Left kidney (tissue), 2 donors: ENCODE results near the gene ACOT11. TPM values are rescaled to one million over a fixed set of nuclear protein-coding genes. Genes with fewer than 3 reads are reported as not detected.
"Not testable (repeated sequence)": the region's sequence is repeated elsewhere in the genome, so short reads cannot be mapped to it uniquely, and the experiment has no call there.

Experiments
- DNase-seq: peaks from one replicate; pipeline ENCODE4 v3.0.0-alpha.2; 2013
- polyA plus RNA-seq: library from polyadenylated mRNA; unstranded; fragments of 120-200 nt; gene quantifications from one replicate; pipeline ENCODE4 v1.2.1, GENCODE V29; 2013; ENCODE audit not compliant: insufficient read length

ACOT11 gene
- polyA plus RNA-seq, 1 donor = 13.6 TPM

DNA sequence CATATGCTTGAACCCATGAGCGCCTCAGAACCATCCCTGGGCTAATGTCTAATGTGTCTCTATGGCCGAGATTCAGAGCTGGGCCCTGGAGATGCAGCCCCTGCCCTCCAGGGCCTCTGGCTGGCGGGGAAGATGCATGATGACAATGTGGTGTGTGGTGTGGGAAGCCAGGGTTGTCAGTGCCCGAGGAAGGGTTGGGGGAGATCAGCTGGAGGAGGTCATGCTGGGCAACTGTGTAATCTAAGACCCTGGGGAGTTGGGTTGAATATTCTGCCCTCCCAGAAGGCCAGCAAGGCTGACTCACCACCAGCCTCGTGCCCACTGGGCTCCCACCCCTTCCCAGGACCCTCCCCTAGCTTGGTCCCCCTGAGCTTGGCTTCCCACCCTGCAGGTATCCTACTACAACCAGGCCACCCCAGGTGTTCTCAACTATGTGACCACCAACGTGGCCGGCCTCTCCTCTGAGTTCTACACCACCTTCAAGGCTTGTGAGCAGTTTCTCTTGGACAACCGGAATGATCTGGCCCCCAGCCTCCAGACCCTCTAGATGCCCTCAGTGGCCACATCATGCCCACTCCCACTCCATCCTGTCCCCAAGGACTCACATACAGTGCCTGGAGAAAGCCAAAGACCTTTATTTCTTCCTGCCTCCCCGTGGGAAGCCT is 60.7 kb downstream of the ACOT11 start:
- no peak for DNase-seq

DNA sequence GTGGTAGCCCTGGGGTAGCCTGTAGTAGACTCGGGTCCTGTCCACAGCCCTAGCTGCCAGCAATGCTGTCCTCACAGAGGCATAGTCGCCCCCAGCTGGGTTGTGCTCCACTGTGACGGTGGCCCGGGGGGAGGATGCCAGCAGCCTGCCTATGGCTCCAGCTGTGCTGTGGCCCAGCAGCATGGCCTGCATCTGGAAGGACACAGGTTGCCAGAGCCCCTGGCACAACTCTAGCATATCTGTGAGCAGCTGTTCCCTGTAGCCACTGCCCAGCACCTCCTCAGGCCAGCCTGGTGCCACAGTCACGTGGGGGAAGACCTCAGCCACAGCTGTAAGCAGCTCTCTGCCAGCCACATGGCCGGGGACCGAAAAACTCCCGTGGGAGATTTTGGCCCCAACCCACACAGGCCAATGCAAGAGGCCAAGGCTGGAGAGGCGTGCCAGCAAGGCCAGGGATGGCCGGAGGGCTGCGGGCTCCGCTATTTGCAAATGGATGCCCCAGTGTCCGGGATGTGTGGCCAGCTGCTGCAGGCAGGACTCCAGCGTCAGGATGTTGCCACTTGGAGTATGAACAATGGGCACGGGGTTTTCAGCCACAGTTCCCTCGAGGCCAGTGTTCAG is 61.4 kb downstream of the ACOT11 start:
- DNase-seq = no peak

DNA sequence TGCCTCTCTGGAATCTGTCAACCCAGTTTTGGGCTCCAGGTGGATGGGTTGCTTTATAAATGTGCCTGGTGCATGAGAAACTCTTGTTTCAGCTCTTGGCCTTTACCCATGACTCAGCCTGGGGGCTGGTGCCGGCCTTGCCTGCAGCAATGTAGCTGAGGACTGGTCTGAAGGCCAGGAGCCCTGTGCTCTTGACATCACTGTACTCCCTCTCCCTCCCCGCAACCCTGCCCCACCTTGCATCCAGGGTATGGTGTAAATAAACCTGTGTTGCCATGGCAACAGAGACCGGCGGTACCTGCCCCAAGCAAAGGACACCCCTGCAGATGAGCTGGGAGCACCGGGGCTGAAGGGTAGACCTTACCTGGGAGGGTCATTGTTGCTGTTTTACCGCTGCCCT is 62.0 kb downstream of the ACOT11 start:
- DNase-seq = no peak

DNA sequence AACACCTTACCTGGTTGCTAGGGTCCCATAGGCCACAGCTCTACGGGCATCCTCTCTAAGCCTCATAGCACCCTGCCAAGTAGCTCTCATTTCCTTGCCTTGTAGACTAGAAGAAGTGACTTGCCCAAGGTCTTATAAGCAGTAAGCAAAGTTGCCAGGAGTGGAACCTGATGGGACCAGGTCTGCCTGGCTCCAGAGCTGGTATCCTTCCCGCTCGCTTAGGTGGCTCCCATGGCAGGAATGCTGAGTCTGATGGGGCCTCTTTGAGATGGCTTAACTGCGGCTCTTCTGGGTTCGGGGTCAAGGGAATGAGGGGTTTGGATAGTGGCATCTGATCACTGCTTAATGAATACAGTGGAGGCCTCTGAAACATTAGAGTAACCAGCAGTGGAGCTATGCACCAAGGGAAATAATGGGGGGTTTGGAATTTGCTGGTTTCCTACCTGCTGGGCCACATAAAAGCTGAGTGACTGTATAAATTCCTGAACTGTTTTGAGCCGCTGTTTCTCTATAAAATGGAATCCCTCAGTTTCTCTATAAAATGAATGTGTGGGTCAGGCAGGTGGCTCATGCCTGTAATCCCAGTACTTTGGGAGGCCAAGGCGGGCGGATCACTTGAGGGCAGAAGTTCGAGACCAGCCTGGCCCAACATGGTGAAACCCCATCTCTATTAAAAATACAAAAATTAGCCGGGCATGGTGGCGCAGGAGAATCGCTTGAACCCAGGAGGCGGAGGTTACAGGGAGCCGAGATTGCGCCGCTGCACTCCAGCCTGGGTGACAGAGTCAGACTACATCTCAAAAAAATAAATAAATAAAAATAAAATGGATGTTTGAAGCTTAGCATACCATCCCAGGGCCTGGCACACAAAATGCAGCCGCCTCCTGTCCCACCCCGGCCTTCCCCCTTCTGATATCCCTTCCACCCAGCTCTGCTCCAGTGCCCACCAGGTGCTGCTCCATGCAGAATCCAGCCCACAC is 62.9 kb downstream of the ACOT11 start:
- DNase-seq = no peak

DNA sequence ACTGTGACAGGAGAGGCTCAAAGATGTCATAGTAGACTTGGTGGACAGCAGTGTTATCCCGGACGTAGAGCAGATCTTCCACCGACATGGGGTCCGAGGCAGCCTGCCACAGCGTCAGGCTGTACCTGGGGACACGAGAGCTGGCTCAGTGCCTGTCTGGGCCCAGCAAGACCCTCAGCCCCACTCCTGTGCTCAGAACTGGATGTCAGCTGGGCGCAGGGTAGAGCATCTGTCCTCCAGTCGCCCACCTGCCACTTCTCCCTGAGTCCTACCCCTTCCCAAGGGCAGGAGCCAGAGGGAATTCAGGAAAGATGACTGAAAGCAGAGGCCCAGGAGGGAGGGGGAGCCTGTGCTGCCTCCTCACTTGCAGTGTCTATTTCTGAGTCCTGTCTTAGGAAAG is 63.6 kb downstream of the ACOT11 start:
- DNase-seq = no peak

DNA sequence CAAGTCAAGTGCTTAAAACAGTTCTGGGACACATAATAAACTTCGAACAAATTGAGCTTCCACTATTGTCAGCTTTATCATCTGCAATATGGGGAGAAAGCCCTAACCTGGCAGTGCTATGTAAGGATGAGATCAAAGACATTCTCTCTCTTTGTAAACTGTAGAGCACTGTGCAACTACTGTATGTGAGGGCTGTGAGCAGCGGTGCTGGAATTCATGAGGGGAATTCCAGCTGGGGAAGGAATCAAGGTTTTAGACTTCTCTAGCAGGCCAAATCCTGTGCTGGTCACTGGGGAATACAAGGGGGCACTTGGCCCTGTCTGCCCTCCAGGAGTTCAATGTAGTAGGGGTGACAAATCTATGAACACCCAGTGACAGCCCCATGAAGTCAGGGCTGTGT is 66.0 kb downstream of the ACOT11 start:
- DNase-seq = no peak

DNA sequence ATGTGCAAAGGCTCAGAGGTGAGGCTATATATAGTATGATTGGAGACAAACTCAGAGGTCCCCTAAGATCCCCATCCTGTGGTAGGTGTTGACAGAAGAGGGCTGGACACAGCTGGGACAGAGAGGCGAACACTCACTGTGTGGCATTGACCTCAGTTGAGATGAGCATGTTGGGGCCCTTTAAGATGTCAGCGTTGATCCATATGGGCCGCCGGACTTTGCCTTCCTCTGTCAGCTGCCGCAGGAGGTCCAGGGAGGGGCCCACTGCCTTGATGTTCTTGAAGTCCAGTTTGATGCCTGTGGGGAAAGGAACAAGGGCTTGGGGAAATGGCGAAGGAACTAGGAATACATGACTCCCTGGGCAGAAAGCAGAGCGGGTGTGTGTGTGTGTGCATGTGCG is 66.5 kb downstream of the ACOT11 start:
- no peak for DNase-seq

DNA sequence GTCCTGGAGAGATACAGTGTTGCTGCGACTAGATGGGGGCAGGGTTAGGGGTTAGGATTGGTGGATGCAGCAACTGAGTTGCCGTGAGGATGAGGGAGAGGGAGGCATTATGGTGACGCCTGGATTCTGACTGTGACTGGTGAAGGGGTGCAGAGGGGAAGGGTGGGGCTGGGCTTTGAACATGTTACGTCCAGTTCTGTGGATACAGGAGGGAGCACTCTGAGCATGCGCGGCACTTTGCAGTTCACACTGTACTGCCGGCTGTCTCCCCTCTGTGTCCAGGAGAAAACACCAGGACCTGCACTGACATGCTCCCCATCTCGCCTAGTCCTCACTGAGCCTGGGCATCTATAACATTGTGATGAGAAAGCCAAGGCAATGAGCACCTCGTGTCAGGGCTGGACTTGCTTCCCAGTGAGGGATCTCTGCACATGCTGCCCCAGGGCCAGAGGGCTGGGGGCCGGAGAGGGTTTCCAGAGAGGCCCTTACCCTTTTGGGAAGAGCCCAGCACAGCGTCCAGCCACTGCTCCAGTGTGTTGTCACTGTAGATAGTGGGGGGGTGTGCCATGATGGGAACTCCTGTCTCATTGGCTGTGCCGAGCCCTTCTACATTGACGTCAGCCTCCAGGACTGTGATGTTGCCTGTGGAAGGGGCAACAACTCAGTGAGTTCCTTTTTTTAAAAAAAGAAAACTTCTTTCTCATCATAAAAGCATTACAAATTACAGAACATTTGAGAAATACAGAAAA is 67.7 kb downstream of the ACOT11 start:
- no peak for DNase-seq

DNA sequence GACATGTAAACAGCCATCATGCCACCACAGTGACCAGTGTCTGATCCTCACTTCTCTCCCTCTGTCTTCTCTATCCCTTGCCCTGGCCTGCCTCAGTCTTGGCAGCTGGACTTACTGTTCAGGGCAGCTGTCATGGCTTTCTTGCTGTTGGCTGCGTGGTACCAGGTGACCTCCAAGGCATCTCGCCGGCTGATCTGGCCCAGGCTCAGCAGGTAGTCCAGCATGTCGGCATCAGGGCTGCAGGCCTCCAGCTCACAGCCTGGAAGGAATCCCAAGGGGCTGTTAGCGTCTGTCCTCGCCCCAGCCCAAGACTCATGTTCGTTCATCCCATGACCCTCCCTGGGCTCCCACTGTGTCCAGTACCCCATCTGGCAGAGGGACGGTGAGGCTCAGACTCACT is 71.7 kb downstream of the ACOT11 start:
- no peak for DNase-seq

DNA sequence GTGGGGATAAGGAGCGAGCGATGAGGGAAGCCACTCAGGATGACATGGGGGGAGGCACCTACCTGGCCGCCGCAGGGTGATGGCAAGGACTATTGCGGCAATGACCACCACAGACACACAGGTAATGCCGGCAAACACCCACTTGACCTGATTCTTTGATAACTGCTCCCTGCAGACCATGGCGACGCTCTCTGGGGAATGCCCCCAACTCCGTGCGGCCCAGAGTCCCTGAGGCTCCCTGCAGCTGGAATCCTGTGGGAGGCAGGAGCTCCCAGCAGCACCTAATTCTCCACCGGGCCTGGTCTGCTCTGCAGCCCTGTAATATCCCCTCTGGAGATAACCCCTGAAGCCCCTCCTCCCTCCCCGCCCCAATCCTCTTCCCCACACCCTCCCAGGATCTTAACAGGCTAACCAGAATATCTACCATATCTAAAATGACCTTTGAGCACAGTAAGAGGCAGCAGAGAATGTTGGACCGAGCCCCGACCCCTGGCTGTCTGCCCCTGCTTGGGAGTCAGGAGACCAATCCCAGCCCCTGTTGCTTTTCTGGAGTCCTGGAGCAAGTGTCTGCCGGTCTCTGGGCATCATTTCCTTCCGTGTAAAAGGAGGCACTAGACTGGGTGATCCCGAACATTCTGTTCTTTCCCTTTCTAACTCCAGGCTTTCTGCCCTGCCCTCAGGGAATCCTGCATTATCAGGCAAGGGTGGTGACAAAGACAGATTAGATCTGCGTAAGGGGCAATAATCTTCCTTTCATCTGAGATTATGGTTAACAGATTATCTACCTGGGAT is 75.4 kb downstream of the ACOT11 start, which contains the start of gene FAM151A:
TSS of gene FAM151A (minus strand) at position 310 of the 792 bp plus-strand sequence. CDS start at position 180, 130 bp downstream.
- DNase-seq = no peak

DNA sequence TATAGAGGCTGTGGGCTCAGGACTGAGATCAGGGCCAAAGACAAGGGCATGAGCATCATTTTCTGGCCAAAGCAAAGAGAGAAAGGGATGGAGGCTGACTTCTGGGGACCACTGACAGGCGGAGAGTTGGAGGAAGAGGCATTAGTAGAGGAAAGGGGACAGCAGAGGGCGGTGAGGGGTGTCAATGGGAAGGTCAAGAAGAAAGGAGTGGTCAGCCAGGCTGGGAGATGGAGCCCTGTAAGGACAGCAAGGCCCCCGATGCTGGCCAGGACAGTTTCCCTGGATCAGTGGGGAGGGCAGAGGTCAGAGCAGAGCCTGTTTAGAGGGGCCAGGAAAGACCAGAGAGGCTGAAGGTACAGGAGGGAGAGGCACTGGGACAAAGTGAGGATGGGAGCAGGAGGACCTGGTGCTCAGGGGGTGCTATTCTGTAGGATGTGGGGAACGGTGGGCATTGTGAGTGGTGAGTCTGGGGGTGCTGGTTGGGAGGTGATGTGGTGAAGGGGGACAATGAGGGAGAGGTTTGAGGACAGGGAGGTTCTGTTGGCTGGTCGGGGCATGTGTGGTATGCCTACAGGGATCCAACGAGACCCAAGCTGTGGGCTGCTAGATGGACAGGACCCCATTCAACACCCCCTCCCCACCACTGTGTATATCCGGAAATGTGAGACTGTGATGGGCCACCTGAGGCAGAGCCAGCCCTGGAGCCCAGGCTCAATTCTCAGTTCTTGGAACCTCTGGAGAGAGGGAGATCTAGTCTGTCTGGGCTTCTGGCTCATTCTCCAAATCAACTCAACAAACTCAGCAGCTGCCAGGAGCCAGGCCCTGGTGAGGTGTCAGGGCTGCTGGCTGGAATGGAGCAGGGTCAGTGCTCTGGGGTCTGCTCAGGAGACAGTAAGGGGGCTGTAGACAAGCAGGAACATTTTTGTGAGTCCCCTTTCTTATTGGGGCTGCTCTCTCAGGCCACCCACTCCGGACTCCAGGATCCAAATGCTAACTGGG is 76.7 kb downstream of the ACOT11 start:
- DNase-seq = no peak

DNA sequence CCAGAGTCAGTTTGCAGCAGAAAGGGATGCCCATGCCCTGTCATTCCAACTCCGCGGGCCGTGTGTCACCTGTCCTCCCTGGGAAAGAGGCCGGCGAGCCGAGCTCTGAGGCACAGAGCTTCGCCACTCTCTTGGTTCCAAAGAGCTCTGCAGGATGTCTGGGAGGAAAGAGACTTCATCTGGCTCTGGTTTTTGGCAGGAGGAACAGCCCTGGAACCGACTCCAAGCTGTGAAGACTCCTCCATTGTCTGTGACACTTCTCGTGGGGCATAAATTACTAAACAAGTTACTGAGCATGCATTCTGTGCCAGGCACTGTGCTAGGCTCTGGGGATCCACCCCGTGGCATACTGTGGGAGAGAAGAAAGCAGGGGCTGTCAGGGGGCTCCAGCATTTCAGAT is 79.2 kb downstream of the ACOT11 start:
- no peak for DNase-seq

DNA sequence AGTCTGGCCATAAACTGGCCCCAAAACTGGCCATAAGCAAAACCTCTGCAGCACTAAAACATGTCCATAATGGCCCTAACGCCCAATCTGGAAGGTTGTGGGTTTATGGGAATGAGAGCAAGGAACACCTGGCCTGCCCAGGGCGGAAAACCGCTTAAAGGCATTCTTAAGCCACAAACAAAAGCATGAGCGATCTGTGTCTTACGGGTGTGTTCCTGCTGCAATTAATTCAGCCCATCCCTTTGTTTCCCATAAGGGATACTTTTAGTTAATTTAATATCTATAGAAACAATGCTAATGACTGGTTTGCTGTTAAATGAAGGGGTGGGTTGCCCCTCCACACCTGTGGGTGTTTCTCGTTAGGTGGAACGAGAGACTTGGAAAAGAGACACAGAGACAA is 87.8 kb downstream of the ACOT11 start:
- DNase-seq = not testable (repeated sequence)

DNA sequence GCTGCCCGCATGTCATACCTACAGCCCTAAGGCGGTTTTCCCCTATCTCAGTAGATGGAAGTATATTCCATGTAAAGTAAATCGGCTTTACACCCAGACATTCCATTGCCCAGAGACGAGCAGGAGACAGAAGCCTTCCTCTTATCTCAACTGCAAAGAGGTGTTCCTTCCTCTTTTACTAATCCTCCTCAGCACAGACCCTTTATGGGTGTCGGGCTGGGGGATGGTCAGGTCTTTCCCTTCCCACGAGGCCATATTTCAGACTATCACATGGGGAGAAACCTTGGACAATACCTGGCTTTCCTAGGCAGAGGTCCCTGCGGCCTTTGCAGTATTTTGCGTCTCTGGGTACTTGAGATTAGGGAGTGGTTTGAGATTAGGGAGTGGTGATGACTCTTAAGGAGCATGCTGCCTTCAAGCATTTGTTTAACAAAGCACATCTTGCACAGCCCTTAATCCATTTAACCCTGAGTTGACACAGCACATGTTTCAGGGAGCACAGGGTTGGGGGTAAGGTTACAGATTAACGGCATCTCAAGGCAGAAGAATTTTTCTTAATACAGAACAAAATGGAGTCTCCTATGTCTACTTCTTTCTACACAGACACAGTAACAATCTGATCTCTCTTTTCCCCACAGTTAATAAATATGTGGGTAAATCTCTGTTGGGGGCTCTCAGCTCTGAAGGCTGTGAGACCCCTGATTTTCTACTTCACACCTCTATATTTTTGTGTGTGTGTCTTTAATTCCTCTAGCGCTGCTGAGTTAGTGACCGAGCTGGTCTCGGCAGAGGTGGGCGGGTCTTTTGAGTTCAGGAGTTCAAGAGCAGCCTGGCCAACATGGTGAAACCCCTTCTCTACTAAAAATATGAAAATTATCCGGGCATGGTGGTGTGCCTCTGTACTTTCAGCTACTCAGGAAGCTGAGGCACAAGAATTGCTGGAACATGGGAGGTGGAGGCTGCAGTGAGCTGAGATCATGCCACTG is 88.7 kb downstream of the ACOT11 start:
- DNase-seq = not testable (repeated sequence)

DNA sequence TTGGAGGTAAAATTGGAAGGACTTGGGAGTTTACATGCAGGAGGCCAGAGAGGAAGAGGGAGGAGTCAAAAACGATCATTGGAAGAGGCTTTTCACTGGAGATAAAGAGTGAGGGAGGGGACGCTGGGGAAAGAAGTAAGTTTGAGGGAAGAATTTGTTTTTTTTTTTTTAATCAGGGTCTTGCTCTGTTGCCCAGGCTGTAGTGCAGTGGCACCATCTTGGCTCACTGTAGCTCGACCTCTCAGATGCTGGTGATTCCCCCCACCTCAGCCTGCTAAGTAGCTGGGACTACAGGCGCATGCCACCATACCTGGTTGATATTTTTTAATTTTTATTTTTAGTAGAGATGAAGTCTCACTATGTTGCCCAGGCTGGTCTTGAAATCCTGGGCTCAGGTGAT is 92.3 kb downstream of the ACOT11 start:
- no peak for DNase-seq

DNA sequence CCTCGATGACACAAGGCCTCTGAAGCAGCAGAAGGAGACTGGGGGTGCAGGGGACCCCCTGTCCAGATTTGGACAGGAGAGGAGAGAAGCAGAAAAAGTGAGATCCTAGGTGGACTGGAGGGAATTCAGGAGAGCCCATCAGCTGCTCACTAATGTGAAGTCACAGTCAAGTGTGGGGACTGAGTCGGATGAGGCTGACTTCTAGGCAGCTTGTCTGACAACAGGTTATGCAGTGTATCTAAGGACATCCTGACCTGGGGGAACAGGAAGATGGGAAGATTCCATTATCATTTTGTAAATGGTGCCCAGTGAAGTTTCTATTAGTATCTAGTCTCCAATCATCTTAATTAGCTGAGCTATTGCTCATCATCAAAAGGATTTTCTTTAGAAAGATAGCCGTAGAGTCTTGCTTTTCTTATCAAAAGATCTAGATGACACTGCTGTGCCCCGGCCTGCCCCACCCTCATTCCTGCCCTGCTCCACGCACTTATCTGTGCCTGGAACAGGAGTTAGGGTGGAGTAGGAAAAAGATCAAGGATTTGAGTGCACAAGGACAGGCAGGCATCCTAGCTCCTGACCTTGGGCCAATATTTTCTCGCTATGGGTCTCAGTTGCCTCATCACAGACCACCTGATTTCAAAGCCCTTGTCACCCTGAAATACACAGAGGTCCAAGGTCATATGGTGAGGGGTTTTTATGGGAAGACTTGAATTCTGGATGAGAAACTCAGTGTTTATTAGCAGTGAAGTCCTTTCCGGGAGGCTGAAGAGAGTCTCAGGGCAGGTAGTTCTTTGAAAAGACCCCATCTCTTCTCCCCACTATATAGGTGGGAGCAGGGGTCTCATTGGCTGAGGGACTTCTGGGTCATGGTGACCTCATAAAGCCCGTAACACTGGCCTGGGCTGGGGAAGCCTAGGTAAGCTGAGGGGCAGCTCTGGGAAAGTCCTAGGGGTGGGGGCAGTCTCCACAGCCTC is 93.1 kb downstream of the ACOT11 start, which contains the start of gene MROH7:
TSS of gene MROH7 (plus strand) at position 924 of the 974 bp plus-strand sequence. CDS start 11,141 bp downstream, outside the sequence.
- DNase-seq = no peak

DNA sequence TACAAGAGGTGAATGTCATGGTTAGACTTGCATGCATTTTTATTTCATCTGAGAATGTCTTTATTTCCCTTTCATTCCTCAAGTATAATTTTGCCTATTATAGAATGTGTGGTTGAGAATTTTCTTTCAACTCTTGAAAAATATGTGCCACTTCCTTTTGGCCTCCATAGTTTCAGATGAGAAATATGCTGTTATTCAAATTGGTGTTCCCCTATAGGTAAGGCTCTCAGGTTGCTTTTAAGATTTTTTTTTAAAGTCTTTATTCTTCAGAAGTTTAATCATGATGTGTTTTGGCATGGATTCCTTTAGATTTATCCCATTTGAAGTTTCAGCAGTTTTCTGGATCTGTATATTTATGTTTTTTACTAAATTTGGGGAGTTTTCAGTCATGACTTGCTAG is 95.7 kb downstream of the ACOT11 start:
- no peak for DNase-seq
